GM19193 (cell line): ENCODE measurements around the gene ZNF524.

ENCODE experiments used
- POLR2A ChIP-seq: IDR thresholded peaks from 4 replicates; pipeline ENCODE4 v1.6.1; 2011; ENCODE audit not compliant: insufficient read depth, insufficient read length; ENCODE audit errors: extremely low read depth

ZNF524 gene

DNA sequence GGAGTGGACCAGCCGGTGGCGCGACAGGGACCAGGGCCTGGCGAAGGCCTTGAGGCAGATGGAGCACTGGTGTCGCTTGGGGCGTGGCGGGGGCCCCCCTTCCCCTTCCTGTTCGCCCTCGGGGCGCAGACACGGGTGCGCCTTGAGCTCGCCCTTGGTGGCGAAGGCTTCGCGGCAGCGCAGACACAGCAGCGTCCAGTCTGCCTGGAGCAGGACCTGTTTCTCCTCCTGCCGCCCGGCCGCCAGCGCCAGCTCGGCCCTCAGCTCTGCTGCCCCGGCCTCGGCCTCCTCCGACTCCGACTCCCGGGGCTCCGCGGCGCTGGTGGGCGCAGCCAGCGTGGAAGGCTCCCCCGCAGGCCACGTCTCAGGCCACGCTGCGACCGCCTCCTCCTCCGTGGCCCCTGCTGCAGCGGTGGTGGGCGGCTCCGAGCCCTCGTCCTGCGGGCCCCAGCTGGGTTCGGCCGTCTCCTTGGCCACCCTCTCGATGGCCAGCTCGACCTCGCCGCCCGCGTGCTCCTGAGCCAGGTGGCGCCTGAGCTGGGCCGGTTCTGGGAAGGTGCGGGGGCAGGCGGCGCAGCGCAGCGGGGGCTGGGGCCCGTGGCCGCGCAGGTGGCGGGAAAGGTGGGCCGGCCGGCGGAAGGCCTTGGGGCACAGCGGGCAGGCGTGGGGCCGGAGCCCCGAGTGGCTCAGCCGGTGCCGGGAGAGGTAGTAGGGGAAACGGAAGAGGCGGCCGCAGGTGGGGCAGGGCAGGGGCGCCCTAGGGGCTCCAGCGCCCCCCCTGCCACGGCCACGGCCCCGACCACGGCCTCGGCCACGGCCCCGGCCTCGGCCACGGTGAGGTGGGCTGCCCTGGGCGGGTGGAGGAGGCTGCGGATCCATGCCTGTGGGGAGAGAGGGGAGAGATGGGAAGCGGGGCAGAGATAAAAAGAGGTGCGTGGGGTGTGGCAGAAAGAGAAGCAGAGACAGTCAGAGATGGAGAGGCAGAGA, 21.0 kb upstream of the ZNF524 start:
- no peak for TF ChIP-seq POLR2A

DNA sequence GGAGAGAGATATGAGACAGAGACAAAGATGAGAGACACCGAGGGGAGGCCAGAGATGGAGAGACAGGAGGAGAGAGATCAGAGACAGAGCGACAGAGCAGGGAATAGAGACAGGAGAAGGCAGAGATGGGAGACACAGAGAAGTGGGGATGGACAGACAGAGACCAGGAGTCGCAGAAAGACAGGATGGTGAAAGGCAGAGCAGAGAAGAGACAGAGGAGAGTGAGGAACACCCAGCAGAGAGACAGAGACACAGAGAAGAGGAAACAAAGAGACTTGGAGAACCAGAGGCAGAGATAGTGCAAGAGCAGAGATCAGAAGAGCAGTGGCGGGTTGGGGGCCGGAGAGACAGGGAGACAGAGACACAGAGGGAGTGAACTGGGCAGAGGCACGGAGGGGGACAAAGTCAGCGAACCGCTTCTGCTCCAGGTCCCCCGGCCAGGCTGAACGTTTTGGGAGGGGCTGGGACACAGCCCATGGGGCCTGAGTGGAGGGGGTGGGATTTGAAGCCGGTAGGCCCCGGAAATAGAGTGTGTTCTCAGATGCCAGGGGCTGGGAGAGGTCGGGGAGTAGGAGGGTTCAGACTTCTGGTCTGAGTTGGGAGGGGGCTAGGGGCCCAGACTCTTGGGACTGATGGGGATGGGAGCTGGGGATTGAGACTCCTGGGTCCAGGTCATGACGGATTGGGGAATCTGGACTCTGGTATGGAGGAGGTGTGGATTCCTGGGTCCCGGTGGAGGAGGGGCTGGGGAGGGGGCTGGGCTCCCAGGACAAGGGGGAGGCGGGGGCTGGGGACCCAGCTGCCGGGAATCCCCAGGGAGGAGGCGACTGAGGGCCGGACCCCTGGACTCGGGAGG, 20.1 kb upstream of the ZNF524 start:
- no peak for TF ChIP-seq POLR2A

DNA sequence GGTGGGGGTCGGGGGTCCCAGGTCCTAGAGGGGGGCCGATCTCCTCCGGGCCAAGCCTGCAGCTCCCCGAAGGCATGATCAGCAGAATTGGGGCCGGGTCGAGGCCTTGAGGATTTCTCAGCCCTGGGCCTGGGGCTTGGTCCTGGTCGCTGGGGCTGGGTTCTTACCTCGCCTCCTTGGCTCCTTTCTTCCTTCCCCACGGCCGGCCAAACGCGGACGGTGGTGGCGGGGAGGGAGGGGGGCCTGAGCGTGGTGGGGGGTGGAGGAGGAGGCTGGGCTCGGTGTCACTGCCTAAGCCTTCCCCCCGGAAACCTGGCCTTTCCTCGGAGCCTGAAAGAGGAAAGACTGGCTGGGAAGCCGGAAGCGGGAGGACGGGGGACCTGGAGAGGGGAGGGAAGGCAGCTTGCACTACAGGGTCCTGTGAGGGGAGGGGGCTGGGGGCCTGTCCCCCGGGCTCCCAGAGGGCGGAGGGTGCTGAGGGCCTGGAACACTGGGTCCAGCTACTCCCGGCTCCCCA, 19.4 kb upstream of the ZNF524 start, which contains the start of gene ZNF579:
Gene ZNF579 (minus strand): TSS at position 221 of the 517 bp plus-strand sequence. CDS start 1,209 bp downstream, outside the sequence.
- TF ChIP-seq POLR2A: peak; percentile 61

DNA sequence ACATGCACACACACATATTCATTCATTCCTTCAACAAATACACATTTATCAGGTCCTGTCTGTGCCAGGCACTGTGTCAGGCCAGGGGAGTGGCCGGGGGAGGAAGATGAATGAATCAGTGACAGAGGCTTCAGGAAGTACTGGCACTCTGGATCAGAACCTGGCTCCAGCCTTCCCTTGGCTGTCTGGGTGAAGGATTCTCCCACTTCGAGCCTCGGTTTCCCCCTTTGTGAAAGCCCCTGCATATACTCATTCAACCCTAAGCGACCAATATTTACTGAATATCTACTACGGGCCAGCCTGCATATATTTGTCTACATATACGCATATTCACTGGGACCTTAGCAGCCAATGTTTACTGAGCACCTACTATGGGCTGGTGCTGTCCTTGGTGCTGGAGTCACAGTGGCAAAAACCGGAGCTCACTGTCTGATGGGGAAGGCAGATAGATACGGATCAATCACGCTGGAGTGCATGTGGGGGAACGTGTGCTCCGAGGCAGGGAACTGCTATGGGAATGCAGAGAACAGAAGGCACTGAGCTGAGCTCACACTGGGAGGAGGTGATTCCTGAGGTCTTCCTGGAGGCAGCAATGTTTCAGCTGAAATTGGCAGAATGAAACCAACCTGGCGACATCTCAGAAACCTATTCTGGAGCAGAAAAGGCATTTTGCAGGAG, 18.8 kb upstream of the ZNF524 start:
- no peak for TF ChIP-seq POLR2A

DNA sequence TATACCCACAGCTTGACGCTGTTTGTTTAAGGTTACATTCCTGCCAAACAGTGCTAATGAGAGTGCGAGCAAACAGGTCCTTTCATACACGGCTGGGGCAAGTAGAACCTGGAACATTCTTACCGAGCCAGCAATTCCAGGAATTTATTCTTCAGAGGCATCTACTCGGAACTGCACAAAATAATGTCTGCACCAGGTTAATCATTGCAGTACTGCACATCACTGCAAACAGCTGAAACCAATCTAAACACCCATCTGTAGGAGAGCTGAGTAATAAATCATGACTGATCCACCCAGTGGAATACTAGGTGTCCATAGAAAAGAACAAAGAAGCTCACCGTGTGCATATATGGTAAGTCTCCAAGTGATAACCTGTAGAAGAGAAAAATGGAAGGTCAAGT, 18.3 kb upstream of the ZNF524 start:
- no peak for TF ChIP-seq POLR2A

DNA sequence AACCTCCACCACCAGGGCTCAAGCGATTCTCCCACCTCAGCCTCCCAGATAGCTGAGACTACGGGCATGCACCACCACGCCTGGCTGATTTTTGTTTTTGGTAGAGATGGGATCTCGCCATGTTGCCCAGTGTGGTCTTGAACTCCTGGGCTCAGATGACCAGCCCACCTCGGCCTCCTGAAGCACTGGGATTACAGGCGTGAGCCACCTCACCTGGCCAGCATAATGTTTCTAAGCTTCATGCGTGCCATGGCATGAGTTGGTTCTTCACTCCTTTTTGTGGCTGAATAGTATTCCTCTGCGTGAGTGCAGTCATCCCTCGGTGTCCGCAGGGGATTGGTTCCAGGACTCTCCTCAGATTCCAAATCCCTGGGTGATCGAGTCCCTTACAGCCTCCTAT, 15.2 kb upstream of the ZNF524 start:
- TF ChIP-seq POLR2A: no peak

DNA sequence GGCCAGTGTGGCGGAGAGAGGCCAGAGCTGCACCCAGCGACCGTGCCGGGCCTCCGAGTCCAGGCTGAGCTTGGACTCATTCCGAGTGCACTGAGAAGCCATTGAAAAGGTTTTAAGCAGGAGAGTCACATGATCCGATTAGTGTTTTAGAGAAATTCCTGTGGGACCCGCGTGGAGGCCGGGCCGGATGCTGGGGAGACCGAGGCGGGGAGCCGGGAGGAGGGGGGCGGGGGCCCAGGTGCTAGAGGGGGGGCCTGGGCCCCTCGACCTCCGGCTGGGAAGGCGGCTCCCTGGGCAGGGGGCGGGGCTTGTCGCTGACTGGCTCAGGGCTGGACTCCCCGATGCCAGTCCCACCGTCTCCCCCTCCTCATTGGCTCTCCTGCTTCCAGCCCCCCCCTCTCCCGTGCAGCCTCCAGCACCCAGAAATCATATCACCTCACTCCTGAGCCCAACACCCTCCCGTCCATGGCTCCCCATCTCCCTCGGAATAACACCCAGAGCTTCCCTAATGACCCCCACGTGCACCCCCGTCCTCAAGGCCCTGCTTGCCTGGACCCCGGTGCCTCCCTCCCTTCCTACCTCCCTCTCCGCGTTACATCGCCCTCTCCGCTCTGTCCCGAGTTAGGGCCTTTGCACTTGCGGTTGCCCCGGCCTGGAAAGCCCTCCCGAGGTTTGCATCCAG, 14.3 kb upstream of the ZNF524 start:
- TF ChIP-seq POLR2A: no peak

DNA sequence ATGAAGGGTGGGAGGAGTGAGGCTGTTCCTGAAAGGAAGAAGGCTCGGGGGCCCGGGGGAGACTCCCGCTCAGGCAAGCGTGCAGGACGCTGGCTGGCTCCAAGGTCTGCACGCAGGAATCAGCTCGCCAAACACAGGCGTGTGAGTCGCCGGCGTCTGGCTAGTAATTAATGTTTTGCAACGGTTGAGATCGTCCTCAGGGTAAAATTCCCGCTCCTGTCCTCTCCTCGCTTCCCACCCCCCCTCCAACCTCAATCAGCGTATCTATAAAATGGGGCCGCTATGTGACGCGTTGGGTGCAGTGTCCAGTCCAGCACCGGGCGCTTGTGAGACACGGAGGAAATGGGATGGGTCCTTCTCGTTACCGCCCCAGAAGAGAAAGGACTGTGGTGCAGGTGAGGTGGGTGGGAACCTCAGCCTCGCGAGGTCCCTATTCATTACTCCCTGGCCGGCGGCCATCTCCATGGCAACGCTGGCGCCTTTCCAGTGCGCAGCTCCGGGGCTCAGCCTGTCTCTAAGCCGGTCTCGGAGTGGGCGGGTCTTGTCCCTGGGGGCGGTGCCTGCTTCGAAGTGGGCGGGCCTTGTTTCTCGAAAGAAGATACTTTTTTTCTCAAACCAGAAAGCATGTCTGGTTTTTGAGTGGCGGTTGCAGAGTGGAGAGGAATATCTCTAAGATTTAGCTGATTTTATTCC, 13.0 kb upstream of the ZNF524 start:
- no peak for TF ChIP-seq POLR2A

DNA sequence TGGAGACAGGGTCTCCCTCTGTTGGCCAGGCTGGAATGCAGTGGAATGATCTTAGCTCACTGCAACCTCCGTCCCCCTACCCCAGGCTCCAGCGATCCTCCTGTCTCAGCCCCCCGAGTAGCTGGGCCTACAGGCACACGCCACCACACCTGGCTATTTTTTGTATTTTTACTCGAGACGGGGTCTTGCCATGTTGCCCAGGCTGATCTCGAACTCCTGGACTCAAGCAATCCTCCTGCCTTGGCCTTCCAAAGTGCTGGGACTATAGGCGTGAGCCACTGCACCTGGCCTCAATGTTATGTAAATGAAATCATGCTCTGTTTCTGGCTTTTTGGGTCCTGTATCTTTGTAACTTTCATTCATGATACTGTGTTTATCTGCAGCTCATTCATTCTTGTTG, 11.3 kb upstream of the ZNF524 start:
- TF ChIP-seq POLR2A: no peak

DNA sequence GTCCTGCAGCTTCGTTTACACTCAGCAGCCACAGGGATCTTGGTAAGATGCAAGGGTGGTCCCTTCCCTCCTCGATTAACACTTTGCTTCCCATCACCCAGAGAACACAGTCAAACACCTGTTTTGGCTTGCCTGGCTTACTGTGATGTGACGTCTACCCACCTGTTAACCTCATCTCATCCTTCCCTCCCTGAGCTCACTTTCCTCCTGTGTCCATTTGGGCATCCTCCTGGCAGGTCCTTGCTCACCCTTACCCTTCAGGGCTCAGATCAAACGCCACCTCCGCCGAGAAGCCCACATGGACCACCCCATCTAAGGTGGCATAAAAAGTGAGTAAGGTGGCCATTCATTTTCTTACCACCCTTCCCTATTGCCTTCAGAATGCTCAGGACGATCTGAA, 10.0 kb upstream of the ZNF524 start:
- no peak for TF ChIP-seq POLR2A

DNA sequence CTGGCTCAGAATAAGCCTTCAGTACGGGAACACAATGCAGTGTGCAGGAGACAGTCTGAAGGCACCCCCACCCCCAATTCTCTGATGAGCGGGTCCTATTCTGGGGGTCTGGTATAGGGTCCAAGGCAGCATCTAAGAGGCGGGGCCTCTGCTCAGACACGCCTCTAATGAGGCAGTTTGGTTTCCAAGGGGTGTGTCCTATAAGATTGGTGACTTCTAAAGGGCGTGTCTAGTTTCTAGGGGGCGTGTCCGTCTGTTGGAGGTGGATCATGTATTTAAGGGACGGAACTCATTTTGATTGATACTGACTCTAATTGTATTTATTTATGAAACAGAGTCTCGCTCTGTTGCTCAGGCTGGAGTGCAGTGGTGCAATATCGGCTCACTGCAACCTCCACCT, 9.5 kb upstream of the ZNF524 start:
- no peak for TF ChIP-seq POLR2A

DNA sequence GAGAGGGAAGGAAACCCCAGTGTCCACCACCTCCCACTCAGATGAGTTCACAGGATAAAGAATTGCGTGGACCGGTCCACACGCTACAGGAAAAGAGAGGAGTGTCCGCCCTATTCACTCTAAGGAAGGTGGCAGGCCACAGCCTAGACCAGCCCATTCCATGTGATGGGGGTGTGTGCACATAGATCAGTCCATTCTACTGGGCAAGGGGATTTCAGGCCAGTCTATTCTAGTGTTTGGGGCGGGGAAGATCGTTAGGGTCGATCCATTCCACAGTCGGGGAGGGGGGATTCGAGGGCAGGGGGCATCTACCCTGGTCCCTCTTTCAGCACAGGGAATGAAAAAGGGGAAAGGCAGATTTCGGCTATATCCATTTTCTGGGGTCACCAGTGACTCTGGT, 8.5 kb upstream of the ZNF524 start:
- no peak for TF ChIP-seq POLR2A

DNA sequence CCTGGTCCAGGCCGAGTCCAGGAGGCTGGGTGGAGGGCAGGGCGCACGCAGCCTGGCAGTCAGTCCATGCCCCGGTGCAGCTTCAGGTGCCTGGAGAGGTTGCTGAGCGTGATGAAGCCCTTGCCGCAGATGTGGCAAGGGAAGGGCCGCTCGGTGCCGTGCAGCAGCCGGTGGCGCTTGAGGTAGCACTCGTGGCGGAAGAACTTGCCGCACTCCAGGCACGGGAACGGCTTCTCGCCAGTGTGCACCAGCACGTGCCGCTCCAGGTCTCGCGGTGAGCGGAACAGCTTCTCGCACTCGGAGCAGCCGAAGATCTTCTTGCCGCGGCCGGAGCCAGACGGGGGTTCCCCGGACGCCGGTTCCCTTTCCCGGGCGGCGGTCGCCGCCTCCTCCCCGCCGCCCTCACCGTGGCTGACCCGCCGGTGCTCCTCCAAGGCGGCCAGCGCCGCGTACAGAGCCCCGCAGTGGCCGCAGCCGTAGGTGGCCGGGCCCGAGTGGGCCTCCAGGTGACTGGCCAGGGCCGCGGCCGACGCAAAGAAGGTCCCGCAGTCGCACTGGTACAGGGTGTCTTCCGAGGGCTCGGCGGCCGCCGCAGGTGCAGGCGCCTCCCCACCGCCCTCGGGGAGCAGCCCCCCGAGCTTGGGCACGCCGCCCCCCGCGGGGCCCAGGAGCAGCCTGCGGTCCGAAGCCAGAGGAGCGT, 7.5 kb upstream of the ZNF524 start:
- TF ChIP-seq POLR2A: no peak
